H1 (cell line): ENCODE measurements around the gene PRKN. TPM values are rescaled to one million over a fixed set of nuclear protein-coding genes. Genes with fewer than 3 reads are reported as not detected.

Source experiments
- CTCF ChIA-PET: fragments of 300-600 bp; sonication (Branson Sonifier 250); formaldehyde crosslinking; loops from one replicate; lab custom pipeline; 2021; ENCODE audit not compliant: partially characterized antibody; lab: Charles Lee
- POLR2A ChIA-PET: fragments of 300-600 bp; sonication (Branson Sonifier 250); formaldehyde crosslinking; loops from one replicate; lab custom pipeline; 2021; ENCODE audit warnings: inconsistent platforms; ENCODE audit not compliant: partially characterized antibody; lab: Charles Lee
- DNase-seq, 2 experiments: peaks; one replicate each; pipeline versions ENCODE4 v3.0.0 to v3.0.0-alpha.2; 2010 to 2022; ENCODE audit warnings: low spot score in 2 of 2, low read depth in 1 of 2, mixed read lengths in 1 of 2
- FAIRE-seq: peaks from 2 replicates; lab custom pipeline; 2011; peaks lifted over from hg19 to GRCh38; lab: Jason Lieb, UNC
- H2AFZ ChIP-seq: 2 replicates; pipeline ENCODE4 v1.8.1; 2012; ENCODE audit warnings: low read length, inconsistent platforms
- H2AK5ac ChIP-seq: 2 replicates; pipeline ENCODE4 v1.6.1; 2013; ENCODE audit warnings: low read depth, low read length
- H2BK120ac ChIP-seq: replicated peaks from 2 replicates; pipeline ENCODE3; 2013; ENCODE audit warnings: low read depth, low read length, inconsistent platforms
- H2BK12ac ChIP-seq: 2 replicates; pipeline ENCODE4 v1.6.1; 2013; ENCODE audit warnings: low read depth, low read length
- H2BK15ac ChIP-seq: 2 replicates; pipeline ENCODE4 v1.6.1; 2013; ENCODE audit warnings: low read length
- H2BK20ac ChIP-seq: 2 replicates; pipeline ENCODE4 v1.6.1; 2013; ENCODE audit warnings: low read length
- H2BK5ac ChIP-seq: 2 replicates; pipeline ENCODE4 v1.6.1; 2013; ENCODE audit warnings: low read depth, low read length
- H3K14ac ChIP-seq: 2 replicates; pipeline ENCODE4 v1.6.1; 2013; ENCODE audit warnings: inconsistent platforms; ENCODE audit not compliant: insufficient read length
- H3K18ac ChIP-seq: 2 replicates; pipeline ENCODE4 v1.6.1; 2013; ENCODE audit warnings: low read length; ENCODE audit errors: extremely low read depth
- H3K23ac ChIP-seq: 2 replicates; pipeline ENCODE4 v1.6.1; 2013; ENCODE audit warnings: inconsistent platforms; ENCODE audit not compliant: insufficient read length
- H3K23me2 ChIP-seq: 2 replicates; pipeline ENCODE4 v1.6.1; 2013; ENCODE audit warnings: low read depth, low read length
- H3K27ac ChIP-seq: 2 replicates; pipeline ENCODE4 v1.6.1; 2011; ENCODE audit warnings: low read depth, low read length, inconsistent platforms
- H3K27me3 ChIP-seq, 4 experiments: replicated peaks in 1 of 4; 1 replicate in 1 of 4; 2 replicates in 3 of 4; pipeline versions ENCODE4 v1.6.1 to v1.8.1; 2011 to 2013; ENCODE audit warnings: low read length in 3 of 4, mild to moderate bottlenecking in 3 of 4, inconsistent platforms in 2 of 4, mixed read lengths in 2 of 4, moderate library complexity in 1 of 4; ENCODE audit not compliant: control insufficient read depth in 3 of 4, insufficient read depth in 3 of 4; ENCODE audit errors: extremely low read depth in 1 of 4
- H3K36me3 ChIP-seq, 4 experiments: 2 replicates each; pipeline versions ENCODE4 v1.6.1 to v1.8.1; 2011 to 2013; ENCODE audit warnings: mild to moderate bottlenecking in 4 of 4, low read length in 3 of 4, moderate library complexity in 2 of 4, control low read depth in 1 of 4, inconsistent platforms in 1 of 4; ENCODE audit not compliant: insufficient read depth in 4 of 4, control insufficient read depth in 2 of 4
- H3K4ac ChIP-seq: replicated peaks from 2 replicates; pipeline ENCODE3; 2013; ENCODE audit warnings: low read length, low read depth, mixed read lengths, inconsistent platforms; ENCODE audit not compliant: insufficient read length
- H3K4me1 ChIP-seq, 4 experiments: replicated peaks in 1 of 4; 1 replicate in 1 of 4; 2 replicates in 3 of 4; pipeline versions ENCODE4 v1.6.1 to v1.8.1; 2011 to 2013; ENCODE audit warnings: low read length in 3 of 4, inconsistent platforms in 2 of 4, mixed read lengths in 1 of 4; ENCODE audit not compliant: insufficient read depth in 4 of 4, control insufficient read depth in 3 of 4
- H3K4me2 ChIP-seq, 2 experiments: 2 replicates each; pipeline versions ENCODE4 v1.6.1 to v1.8.1; 2011 to 2013; ENCODE audit warnings: low read depth in 2 of 2, low read length in 2 of 2, control low read depth in 1 of 2, inconsistent platforms in 1 of 2, mild to moderate bottlenecking in 1 of 2; ENCODE audit not compliant: insufficient read depth in 1 of 2
- H3K4me3 ChIP-seq, 4 experiments: fragments of 200-600, 300-600 bp in 1 of 4; sonication (generic), shearing (Covaris generic), sonication (Bioruptor Twin) in 1 of 4; 2 replicates each; pipeline versions ENCODE4 v1.5.1 to v1.8.1; 2011 to 2016; ENCODE audit warnings: low read length in 4 of 4, low read depth in 3 of 4, control low read depth in 2 of 4, inconsistent platforms in 2 of 4, mild to moderate bottlenecking in 2 of 4, mixed read lengths in 1 of 4, moderate library complexity in 1 of 4; ENCODE audit not compliant: insufficient read depth in 2 of 4; ENCODE audit errors: extremely low read depth in 1 of 4
- H3K56ac ChIP-seq: replicated peaks from 2 replicates; pipeline ENCODE3; 2013; ENCODE audit warnings: low read depth, mild to moderate bottlenecking, mixed read lengths, low read length, inconsistent platforms; ENCODE audit not compliant: insufficient read length
- H3K79me1 ChIP-seq: 2 replicates; pipeline ENCODE4 v1.6.1; 2013; ENCODE audit warnings: low read depth, low read length, control low read depth
- H3K79me2 ChIP-seq, 2 experiments: 2 replicates each; pipeline versions ENCODE4 v1.6.1 to v1.8.1; 2012 to 2013; ENCODE audit warnings: low read length in 2 of 2, mild to moderate bottlenecking in 2 of 2, inconsistent platforms in 1 of 2; ENCODE audit not compliant: insufficient read depth in 2 of 2, control insufficient read depth in 1 of 2
- H3K9ac ChIP-seq, 4 experiments: replicated peaks in 1 of 4; 1 replicate in 1 of 4; 2 replicates in 3 of 4; pipeline versions ENCODE4 v1.6.1 to v1.8.1; 2011 to 2013; ENCODE audit warnings: low read depth in 3 of 4, low read length in 3 of 4, control low read depth in 2 of 4, mild to moderate bottlenecking in 2 of 4, moderate library complexity in 2 of 4, inconsistent platforms in 1 of 4; ENCODE audit errors: extremely low read depth in 1 of 4
- H3K9me3 ChIP-seq, 2 experiments: 2 replicates each; pipeline versions ENCODE4 v1.6.1 to v1.8.1; 2012 to 2013; ENCODE audit warnings: mild to moderate bottlenecking in 2 of 2, moderate library complexity in 2 of 2, control low read depth in 1 of 2, inconsistent platforms in 1 of 2, low read depth in 1 of 2, low read length in 1 of 2, mixed read lengths in 1 of 2; ENCODE audit not compliant: insufficient read depth in 2 of 2
- H4K20me1 ChIP-seq, 2 experiments: replicated peaks in 1 of 2; 2 replicates each; pipeline versions ENCODE3 to v1.8.1; 2011 to 2013; ENCODE audit warnings: inconsistent platforms in 2 of 2, low read length in 2 of 2, mild to moderate bottlenecking in 1 of 2; ENCODE audit not compliant: insufficient read depth in 2 of 2, control insufficient read depth in 1 of 2
- H4K5ac ChIP-seq: 2 replicates; pipeline ENCODE4 v1.6.1; 2013; ENCODE audit warnings: low read length, low read depth, mixed read lengths, inconsistent platforms; ENCODE audit not compliant: insufficient read length
- H4K8ac ChIP-seq: 2 replicates; pipeline ENCODE4 v1.8.0; 2013; ENCODE audit warnings: mild to moderate bottlenecking, moderate library complexity, low read length, inconsistent platforms; ENCODE audit not compliant: insufficient read depth; ENCODE audit errors: extremely low read depth
- H4K91ac ChIP-seq: replicated peaks from 2 replicates; pipeline ENCODE3; 2013; ENCODE audit warnings: low read length, mixed read lengths, inconsistent platforms; ENCODE audit not compliant: insufficient read length
- BRCA1 ChIP-seq: IDR thresholded peaks from 2 replicates; pipeline ENCODE4 v1.6.1; 2012; ENCODE audit warnings: low read depth, low read length, improper control_type of control experiment
- JUND ChIP-seq: IDR thresholded peaks from 2 replicates; pipeline ENCODE4 v1.6.1; 2011; ENCODE audit warnings: mild to moderate bottlenecking, improper control_type of control experiment, low read length
- NANOG ChIP-seq: IDR thresholded peaks from 2 replicates; pipeline ENCODE4 v1.6.1; 2011; ENCODE audit warnings: low read length, low read depth, mild to moderate bottlenecking, inconsistent platforms; ENCODE audit not compliant: insufficient read depth, poor library complexity, severe bottlenecking
- POLR2A ChIP-seq, 2 experiments: IDR thresholded peaks; 1 replicate in 1 of 2; 2 replicates in 1 of 2; pipeline ENCODE4 v1.6.1; 2011; ENCODE audit warnings: low read depth in 2 of 2, low read length in 2 of 2, mild to moderate bottlenecking in 2 of 2; ENCODE audit errors: control extremely low read depth in 1 of 2
- WGBS, 2 experiments: shearing (Covaris generic) in 1 of 2; methylation state at CpG; one replicate each; pipeline versions ENCODE4 v1.1.6 to v1.1.7; 2013 to 2015; ENCODE audit warnings: low lambda C conversion rate in 2 of 2, mixed read lengths in 2 of 2, inconsistent platforms in 1 of 2, low coverage in 1 of 2, missing lambda C conversion rate in 1 of 2; ENCODE audit not compliant: insufficient replicate concordance in 2 of 2, insufficient coverage in 1 of 2, insufficient read length in 1 of 2; ENCODE audit errors: extremely low coverage in 1 of 2, missing lambda C conversion rate in 1 of 2; 5-methylcytosine and 5-hydroxymethylcytosine counted together
- polyA plus RNA-seq, 7 experiments: library from polyadenylated mRNA; depleted of rRNA in 3 of 7; stranded (reverse) in 5 of 7; unstranded in 2 of 7; fragments of >200 nt in 5 of 7; fragments of 200-250 nt in 2 of 7; gene quantifications; 1 replicate in 5 of 7; 2 replicates in 1 of 7; 4 replicates in 1 of 7; pipeline versions ENCODE4 v1.2.1 to v1.2.3, GENCODE V29; 2011 to 2013; ENCODE audit warnings: missing spikeins in 2 of 7, mixed read lengths in 2 of 7
- total RNA-seq: library from RNA; stranded (reverse); fragmentation: NEBNext Ultra II Directional; extraction: Animal tissue kit (Norgen Biotek cat#: 25700); gene quantifications from 2 replicates; pipeline ENCODE4 v1.2.1, GENCODE V29; 2021
- TF ChIP-seq, protein P1 (sequence below): IDR thresholded peaks from 2 replicates; pipeline ENCODE4 v1.6.1; 2012; ENCODE audit warnings: inconsistent platforms

The PRKN gene
- total and polyA plus RNA-seq, 2 of the 8 experiments (the other 6 are each of a cell fraction or from before 2014, with no cell fraction given) = 0.13 to 0.29 TPM

DNA sequence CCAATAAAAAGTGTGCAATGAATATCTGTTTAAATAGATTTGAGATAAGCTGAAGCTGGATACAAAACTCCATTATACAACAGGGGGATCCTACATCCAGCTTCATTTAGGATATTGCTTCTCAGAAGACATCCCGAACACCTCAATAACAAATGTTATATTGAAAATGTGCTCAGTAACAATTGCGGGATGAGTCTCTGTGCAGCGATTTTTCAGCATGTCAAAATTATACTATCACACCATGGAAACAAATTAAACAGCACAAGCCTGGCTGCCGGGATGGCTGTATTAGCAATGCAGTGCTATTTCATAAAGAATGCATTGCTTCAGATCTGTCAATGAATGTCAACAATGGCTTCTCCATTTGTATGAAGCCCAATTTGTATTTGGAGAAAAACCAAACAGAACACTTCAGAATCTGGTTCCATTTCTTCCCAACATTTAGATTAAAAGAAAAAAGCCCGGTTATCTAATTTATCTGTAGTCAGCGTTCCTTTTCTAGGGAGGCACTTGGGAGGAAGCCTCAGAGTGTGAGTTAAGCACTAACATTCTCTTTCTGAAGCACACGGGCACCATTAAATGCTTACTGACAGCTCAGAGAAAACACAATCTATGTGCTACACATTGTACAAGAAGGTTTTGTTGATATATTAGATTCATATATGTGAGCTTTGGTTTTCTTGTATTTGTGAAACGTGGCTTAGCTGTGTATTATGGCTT is 1142.8 kb downstream of the PRKN start:
- no peak for FAIRE-seq
- no peak overlapping the region for H3K23ac ChIP-seq
- H3K79me1 ChIP-seq = no peaks in the 10 kb centered on the region
- H2BK5ac ChIP-seq = no peak overlapping the region
- H2BK15ac ChIP-seq = no peak overlapping the region
- H3K27ac ChIP-seq = no peak overlapping the region
- WGBS, 2 experiments = 93% methylated on average over 8 of the region's 8 CpGs; no CpG with 5 or more reads in 1 of the 2 experiments
- no peak overlapping the region for H2BK120ac ChIP-seq
- no peaks in the 10 kb centered on the region for H3K4me1 ChIP-seq
- no peaks in the 10 kb centered on the region for H3K79me2 ChIP-seq
- no peak for DNase-seq
- H3K9me3 ChIP-seq = no peaks in the 10 kb centered on the region
- no peak overlapping the region for H2BK12ac ChIP-seq
- no peak overlapping the region for H2AFZ ChIP-seq
- H3K23me2 ChIP-seq = no peaks in the 10 kb centered on the region
- no peak overlapping the region for H4K8ac ChIP-seq
- no peak overlapping the region for H3K4ac ChIP-seq
- H4K91ac ChIP-seq = no peak overlapping the region
- CTCF ChIA-PET = interaction anchor here (0.7 to 2.4 kb wide), 7 partner anchors 9 to 191 kb away, joined by 3 to 11 read pairs (median 3); no protein-coding TSS in a partner anchor
- no peaks in the 10 kb centered on the region for H3K27me3 ChIP-seq
- POLR2A ChIA-PET = no interaction called here
- no peak overlapping the region for H2BK20ac ChIP-seq
- H4K5ac ChIP-seq = no peak overlapping the region
- H3K14ac ChIP-seq = no peak overlapping the region
- no peak overlapping the region for H3K56ac ChIP-seq
- no peak overlapping the region for H3K4me2 ChIP-seq
- no peak overlapping the region for H2AK5ac ChIP-seq
- H3K18ac ChIP-seq = no peak overlapping the region
- H3K36me3 ChIP-seq = no peaks in the 10 kb centered on the region
- no peak overlapping the region for H3K4me3 ChIP-seq
- no peaks in the 10 kb centered on the region for H4K20me1 ChIP-seq
- no peak overlapping the region for H3K9ac ChIP-seq
- TF ChIP-seq POLR2A (IDR thresholded peaks at IDR 0.05; ENCODE audit: control extremely low read depth in 1 of 2, low read depth in 2 of 2, low read length in 2 of 2) (no peak), BRCA1 (no peak), JUND (no peak), NANOG (no peak)
- TF ChIP-seq, protein P1, sequence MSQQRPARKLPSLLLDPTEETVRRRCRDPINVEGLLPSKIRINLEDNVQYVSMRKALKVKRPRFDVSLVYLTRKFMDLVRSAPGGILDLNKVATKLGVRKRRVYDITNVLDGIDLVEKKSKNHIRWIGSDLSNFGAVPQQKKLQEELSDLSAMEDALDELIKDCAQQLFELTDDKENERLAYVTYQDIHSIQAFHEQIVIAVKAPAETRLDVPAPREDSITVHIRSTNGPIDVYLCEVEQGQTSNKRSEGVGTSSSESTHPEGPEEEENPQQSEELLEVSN = no peak
